ENCODE results near the gene ZMAT2. TPM values are rescaled to one million over a fixed set of nuclear protein-coding genes. Genes with fewer than 3 reads are reported as not detected.
"Not testable (repeated sequence)": the region's sequence is repeated elsewhere in the genome, so short reads cannot be mapped to it uniquely, and the experiment has no call there.

The ZMAT2 gene, protein sequence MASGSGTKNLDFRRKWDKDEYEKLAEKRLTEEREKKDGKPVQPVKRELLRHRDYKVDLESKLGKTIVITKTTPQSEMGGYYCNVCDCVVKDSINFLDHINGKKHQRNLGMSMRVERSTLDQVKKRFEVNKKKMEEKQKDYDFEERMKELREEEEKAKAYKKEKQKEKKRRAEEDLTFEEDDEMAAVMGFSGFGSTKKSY
- 67.6 TPM for polyA plus RNA-seq (2013, experiment 1 of 2; ENCODE audit: insufficient read length)
- polyA plus RNA-seq (2013, experiment 2 of 2; ENCODE audit: insufficient read length) = 62.8 TPM

DNA sequence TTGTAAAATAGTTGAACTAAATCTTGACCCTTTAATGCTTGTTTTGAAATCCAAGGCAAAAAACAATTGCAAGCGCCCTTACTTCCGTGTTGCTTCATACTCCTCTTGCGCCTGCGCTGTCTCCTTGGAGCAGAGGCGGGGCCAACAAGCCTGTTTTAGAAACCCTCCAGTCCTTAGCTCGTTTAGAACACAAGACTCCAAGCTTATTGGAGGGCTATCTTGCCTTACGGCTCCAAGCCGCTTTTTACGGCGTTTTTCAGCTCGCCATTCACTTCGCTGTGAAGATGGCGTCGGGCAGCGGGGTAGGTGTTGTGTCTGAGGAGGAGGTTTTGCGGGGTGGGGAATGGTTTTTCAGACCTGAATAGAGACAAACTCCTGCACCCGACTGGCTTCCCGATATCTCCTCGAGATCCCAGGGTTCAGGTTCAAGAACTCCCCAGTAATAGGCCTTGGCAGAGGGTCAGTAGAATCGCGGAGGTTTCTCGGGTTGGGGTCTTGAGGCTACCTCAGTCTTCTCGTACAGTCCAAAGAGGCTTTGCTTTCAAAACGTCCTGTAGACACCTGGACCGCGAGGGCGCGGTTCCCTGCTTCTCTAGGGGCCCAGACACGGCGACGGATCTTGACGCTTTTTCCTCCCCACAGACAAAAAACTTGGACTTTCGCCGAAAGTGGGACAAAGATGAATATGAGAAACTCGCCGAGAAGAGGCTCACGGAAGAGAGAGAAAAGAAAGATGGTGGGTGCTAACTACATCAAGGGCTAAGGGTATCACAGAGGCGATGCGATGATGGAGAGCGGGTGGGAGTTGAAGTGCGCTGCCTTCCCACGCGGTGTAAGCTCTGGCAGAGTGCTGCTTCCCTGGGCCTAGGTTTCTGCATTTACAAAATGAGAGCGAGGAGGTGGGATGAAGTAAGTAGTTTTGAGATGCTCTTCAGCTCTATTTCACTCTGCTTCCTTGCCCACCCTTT is at the start of gene ZMAT2:
Gene ZMAT2 (plus strand): TSS at position 271 of the 968 bp plus-strand sequence. CDS start 14 bp downstream, at position 285.
- peak; percentile 99 for DNase-seq

- DNase-seq = no peak
Observed at GRCh38 chr5:140658870-140659269, 41.4 kb upstream of the ZMAT2 start.

GRCh38 chr5:140660371-140660770 is 39.9 kb upstream of the ZMAT2 start:
- not testable (repeated sequence) for DNase-seq

- no peak for DNase-seq
Observed at GRCh38 chr5:140664030-140664358, 36.3 kb upstream of the ZMAT2 start.

DNA sequence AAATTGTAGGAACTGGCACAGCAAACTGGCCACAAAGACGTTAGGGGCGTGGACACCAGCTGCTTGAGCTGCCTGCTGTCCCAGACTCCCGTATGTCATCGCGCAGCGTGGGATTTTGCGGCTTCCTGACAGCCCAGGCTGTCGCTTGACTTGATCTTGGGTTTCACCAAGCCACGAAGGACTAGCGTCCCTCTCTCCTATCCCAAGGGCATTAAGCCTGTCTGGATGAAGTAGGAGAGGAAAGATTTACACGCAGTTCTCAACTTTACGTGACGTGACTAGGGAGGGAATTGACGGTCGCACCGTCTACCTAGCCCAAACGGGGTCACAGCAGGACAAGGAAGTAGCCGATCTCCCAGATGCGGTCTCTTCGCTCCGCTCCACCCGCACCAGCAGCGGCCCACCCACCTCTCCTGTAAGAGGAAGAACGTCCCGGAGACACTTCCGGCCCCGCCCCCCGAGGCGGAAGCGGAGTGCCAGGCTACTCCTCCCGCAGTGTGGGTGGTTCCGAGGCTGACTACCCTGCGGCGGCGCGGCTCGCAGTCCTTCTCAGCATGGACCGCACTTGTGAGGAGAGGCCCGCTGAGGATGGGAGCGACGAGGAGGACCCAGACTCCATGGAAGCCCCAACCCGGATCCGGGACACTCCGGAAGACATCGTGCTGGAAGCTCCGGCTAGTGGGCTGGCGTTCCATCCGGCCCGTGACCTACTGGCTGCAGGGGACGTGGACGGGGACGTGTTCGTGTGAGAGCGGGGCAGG is 35.7 kb upstream of the ZMAT2 start, which contains the start of gene WDR55:
Gene WDR55 (plus strand): TSS at position 546 of the 761 bp plus-strand sequence. CDS start 9 bp downstream, at position 555.
- peak; percentile 94 for DNase-seq

- not testable (repeated sequence) for DNase-seq
Observed at GRCh38 chr5:140671035-140671434, 29.2 kb upstream of the ZMAT2 start.

DNA sequence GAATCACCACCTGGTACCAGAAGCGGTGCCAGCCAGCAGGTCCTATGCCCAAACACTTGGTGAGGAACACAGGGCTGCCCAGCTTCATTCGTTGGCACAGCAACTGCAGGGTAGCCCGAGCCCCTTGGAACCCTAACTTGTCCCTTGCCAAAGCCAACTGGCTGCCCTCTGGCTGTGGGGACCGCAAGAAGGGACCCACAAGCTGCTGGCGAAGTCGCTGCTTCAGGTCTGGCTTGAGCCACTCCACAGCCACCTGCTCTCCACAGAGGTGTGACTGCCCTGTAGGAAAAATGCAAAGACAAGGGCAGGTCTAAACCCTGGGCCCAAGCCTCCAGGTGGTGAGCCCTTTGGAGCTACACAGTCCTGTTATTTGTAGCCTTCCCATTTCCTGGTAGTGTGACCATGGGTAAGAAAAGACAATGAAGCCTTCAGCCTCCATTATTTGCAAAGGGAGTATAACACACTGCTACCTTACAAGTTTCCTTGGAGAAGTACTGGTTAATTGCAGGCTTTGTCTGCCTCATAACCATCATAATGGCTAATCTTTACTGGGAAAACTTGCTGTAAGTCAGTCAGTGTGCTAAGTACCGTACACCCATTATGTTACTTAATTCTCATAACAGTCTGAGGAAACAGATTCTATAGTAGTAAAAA is 28.6 kb upstream of the ZMAT2 start:
- DNase-seq = no peak

GRCh38 chr5:140672455-140673186 is 27.6 kb upstream of the ZMAT2 start:
- peak; percentile 6 for DNase-seq

DNA sequence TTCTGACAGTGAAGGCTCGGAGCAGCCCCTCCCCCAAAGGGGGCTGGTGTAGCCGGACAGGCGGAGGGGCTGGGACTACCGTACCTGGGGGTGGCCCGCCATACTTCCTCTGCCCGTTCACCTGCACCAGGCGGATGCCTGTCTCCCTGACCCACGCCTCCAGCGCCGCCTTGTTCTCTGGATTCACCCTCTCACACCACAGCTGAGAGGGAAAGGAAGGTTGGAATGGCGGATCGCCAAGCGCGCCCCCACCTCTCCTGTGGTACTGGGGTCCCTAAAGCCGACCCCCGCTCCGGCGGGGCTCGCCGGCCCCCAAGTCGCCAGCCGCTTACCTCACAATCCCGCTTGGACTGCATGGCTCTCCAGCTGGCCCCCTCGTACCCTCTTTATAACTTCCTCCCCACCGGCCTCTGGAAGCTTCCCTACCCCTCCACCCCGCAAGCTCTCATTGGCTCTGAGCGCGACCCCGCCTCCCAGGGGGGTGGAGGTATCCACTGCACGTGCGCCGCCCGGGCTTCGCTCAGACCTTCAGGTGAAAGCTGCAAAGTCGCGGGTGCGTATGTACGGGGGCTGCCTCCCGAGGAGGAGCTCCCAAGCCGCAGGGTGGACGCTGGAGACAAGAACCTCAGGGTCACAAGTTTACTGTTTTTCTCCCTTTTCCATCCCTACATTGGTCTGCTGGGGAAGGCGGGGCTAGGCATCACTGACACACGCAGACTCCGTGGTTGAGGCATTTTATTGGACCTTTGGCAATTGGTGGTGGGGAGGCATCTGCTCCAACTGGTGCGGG is 26.9 kb upstream of the ZMAT2 start, which contains the start of gene DND1:
Gene DND1 (minus strand): TSS at position 390 of the 790 bp plus-strand sequence. CDS start 34 bp downstream, at position 356.
- no peak for DNase-seq

DNA sequence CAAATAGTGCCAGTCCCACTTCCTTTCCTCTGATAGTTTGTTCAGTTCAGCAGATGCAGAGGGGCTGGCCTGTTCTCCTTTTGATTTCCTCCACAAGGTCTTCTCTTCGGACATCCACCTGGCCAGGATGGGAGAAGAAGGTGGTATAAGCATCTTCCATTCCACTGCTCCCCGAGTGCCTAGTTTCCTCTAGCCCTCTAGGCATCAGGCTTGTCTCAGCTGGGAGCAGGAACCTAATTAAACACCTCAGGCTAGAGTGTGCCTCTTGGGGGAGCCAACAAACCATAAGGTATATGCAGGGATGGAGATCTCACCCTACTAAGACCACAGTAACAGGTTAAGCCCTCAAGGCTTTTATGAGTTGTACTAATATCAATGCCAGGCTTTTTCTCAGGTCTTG is 26.0 kb upstream of the ZMAT2 start:
- no peak for DNase-seq

- no peak for DNase-seq
Observed at GRCh38 chr5:140674629-140675028, 25.6 kb upstream of the ZMAT2 start.

DNA sequence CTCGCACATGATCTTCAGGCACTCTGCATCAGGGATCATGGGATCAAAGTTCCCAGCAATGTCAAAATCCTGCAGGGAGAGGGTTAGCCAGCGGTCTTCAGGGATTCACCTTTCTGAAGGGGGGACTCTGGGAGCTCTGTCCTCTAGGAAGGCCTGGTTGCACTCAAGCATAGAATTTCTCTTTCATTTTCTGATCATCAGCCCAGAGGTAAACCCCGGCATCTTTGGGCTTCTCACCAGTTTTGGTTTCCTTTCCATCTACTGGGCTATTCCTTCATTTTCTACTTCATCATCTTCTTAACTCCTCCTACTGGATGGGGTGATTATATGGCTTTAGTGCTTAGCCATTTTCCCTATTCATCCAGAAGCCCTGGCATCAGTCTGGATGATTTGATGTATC is 22.3 kb upstream of the ZMAT2 start:
- no peak for DNase-seq

GRCh38 chr5:140678993-140679392 is 21.3 kb upstream of the ZMAT2 start:
- no peak for DNase-seq

GRCh38 chr5:140690376-140690932 is 9.8 kb upstream of the ZMAT2 start:
- DNase-seq = no peak

GRCh38 chr5:140690941-140691924 is 9.0 kb upstream of the ZMAT2 start, which contains the start of the genes HARS1 and HARS2:
Gene HARS1 (minus strand): TSS chr5:140691370. CDS start chr5:140691304, 66 bp downstream.
Gene HARS2 (plus strand): TSS chr5:140691455. CDS start chr5:140691649, 194 bp downstream.
- peak; percentile 97 for DNase-seq

GRCh38 chr5:140694276-140694675 is 6.0 kb upstream of the ZMAT2 start:
- DNase-seq = no peak

- no peak for DNase-seq
Observed at GRCh38 chr5:140696891-140697492, 3.3 kb upstream of the ZMAT2 start.

GRCh38 chr5:140707812-140708211 is 7.6 kb downstream of the ZMAT2 start:
- no peak for DNase-seq

All from fibroblast of skin of back (primary cell).